ENCODE measurements around the gene CYP2A7. TPM values are rescaled to one million over a fixed set of nuclear protein-coding genes. Genes with fewer than 3 reads are reported as not detected.
"Not testable (repeated sequence)": the region's sequence is repeated elsewhere in the genome, so short reads cannot be mapped to it uniquely, and the experiment has no call there.

The CYP2A7 gene
- total RNA-seq, 1 experiment from 2014 or later: not detected

- no TSS peak for BruUV-seq (replicated peaks)
- ATAC-seq (no peak), DNase-seq (ENCODE audit: low read depth, low spot score) (no peak)
- H3K27ac ChIP-seq (ENCODE audit: low read length): no peak overlapping the region
- no peaks in the 10 kb centered on the region for H3K36me3 ChIP-seq (ENCODE audit: control insufficient read depth, insufficient read depth, low read length)
- H3K9me3 ChIP-seq (ENCODE audit: control insufficient read depth, insufficient read depth, low read depth, low read length): no peaks in the 10 kb centered on the region
- no peaks in the 10 kb centered on the region for H3K27me3 ChIP-seq (ENCODE audit: control insufficient read depth, insufficient read depth, low read length)
- CTCF ChIA-PET: no interaction called here
- no peak overlapping the region for H3K4me3 ChIP-seq (ENCODE audit: low read depth in 2 of 2, low read length in 2 of 2)
- H3K4me1 ChIP-seq (ENCODE audit: control insufficient read depth, insufficient read depth, low read length): no peaks in the 10 kb centered on the region
- in situ Hi-C loops (cut with HindIII; ENCODE audit: low pct_unique_long_range_greater_than_20kb, low sequenced_read_pairs): no loop called here
- TF ChIP-seq POLR2AphosphoS5 (IDR thresholded peaks at IDR 0.05; ENCODE audit: low read depth, low read length) (no peak), SIN3A (IDR thresholded peaks at IDR 0.05; ENCODE audit: borderline replicate concordance, insufficient read depth, low read depth, low read length) (no peak)
- TF ChIP-seq, protein P1, sequence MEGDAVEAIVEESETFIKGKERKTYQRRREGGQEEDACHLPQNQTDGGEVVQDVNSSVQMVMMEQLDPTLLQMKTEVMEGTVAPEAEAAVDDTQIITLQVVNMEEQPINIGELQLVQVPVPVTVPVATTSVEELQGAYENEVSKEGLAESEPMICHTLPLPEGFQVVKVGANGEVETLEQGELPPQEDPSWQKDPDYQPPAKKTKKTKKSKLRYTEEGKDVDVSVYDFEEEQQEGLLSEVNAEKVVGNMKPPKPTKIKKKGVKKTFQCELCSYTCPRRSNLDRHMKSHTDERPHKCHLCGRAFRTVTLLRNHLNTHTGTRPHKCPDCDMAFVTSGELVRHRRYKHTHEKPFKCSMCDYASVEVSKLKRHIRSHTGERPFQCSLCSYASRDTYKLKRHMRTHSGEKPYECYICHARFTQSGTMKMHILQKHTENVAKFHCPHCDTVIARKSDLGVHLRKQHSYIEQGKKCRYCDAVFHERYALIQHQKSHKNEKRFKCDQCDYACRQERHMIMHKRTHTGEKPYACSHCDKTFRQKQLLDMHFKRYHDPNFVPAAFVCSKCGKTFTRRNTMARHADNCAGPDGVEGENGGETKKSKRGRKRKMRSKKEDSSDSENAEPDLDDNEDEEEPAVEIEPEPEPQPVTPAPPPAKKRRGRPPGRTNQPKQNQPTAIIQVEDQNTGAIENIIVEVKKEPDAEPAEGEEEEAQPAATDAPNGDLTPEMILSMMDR (IDR thresholded peaks at IDR 0.05): no peak
- POLR2A ChIA-PET: no interaction called here
- intact Hi-C loops (cut with micrococcal nuclease; ENCODE audit: unreplicated experiment): no loop called here
These were observed 45.5 kb upstream of the CYP2A7 start for GRCh38 chr19:40927567-40927966.

DNA sequence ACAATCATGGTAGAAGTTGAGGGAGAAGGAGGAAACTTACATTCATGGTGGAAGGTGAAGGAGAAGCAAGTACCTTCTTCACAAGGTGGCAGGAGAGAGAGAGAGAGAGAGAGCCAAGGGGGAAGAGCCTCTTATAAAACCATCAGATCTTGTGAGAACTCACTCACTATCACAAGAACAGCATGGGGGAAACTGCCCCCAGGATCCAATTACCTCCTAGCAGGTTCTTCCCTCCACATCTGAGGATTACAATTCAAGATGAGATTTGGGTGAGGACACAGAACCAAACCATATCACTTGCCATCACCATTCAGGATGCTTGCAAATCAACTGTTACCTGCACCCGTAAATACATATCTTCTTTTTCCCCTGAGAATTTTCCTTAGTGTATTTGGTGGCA, 44.2 kb upstream of the CYP2A7 start:
- H3K4me3 ChIP-seq (ENCODE audit: low read depth in 2 of 2, low read length in 2 of 2); CTCF ChIA-PET; BruUV-seq (replicated peaks); POLR2A ChIA-PET; in situ Hi-C loops (cut with HindIII; ENCODE audit: low pct_unique_long_range_greater_than_20kb, low sequenced_read_pairs); DNase-seq (ENCODE audit: low read depth, low spot score); H3K27me3 ChIP-seq (ENCODE audit: control insufficient read depth, insufficient read depth, low read length); ATAC-seq; intact Hi-C loops (cut with micrococcal nuclease; ENCODE audit: unreplicated experiment); H3K4me1 ChIP-seq (ENCODE audit: control insufficient read depth, insufficient read depth, low read length); H3K9me3 ChIP-seq (ENCODE audit: control insufficient read depth, insufficient read depth, low read depth, low read length); H3K36me3 ChIP-seq (ENCODE audit: control insufficient read depth, insufficient read depth, low read length): not testable (repeated sequence)
- H3K27ac ChIP-seq (ENCODE audit: low read length): peak overlapping the region; percentile 29; the same call in 1 of the 2 replicates

- in situ Hi-C loops (cut with HindIII; ENCODE audit: low pct_unique_long_range_greater_than_20kb, low sequenced_read_pairs) (no loop called here), intact Hi-C loops (cut with micrococcal nuclease; ENCODE audit: unreplicated experiment) (no loop called here)
- Histone ChIP-seq H3K27ac (ENCODE audit: low read length) (peak overlapping the region; percentile 54; the same call in 1 of the 2 replicates), H3K27me3 (ENCODE audit: control insufficient read depth, insufficient read depth, low read length) (no peaks in the 10 kb centered on the region), H3K9me3 (ENCODE audit: control insufficient read depth, insufficient read depth, low read depth, low read length) (peaks cover 6% of the 10 kb centered on the region; the same call in 1 of the 2 replicates), H3K36me3 (ENCODE audit: control insufficient read depth, insufficient read depth, low read length) (no peaks in the 10 kb centered on the region), H3K4me1 (ENCODE audit: control insufficient read depth, insufficient read depth, low read length) (peaks cover 10% of the 10 kb centered on the region), H3K4me3 (ENCODE audit: low read depth in 2 of 2, low read length in 2 of 2) (no peak overlapping the region)
- no peak for DNase-seq (ENCODE audit: low read depth, low spot score)
- CTCF ChIA-PET: no interaction called here
- ATAC-seq: no peak
- TF ChIP-seq SIN3A (IDR thresholded peaks at IDR 0.05; ENCODE audit: borderline replicate concordance, insufficient read depth, low read depth, low read length) (no peak), REST (IDR thresholded peaks at IDR 0.05; ENCODE audit: insufficient read depth in 1 of 2, low read depth in 2 of 2, low read length in 1 of 2) (no peak), TCF7L2 (IDR thresholded peaks at IDR 0.05; ENCODE audit: low read depth, low read length) (no peak), POLR2AphosphoS5 (IDR thresholded peaks at IDR 0.05; ENCODE audit: low read depth, low read length) (no peak)
- TF ChIP-seq, protein P1 (IDR thresholded peaks at IDR 0.05): no peak
- no TSS peak for BruUV-seq (replicated peaks)
- POLR2A ChIA-PET: no interaction called here
These were observed 41.9 kb upstream of the CYP2A7 start for GRCh38 chr19:40923934-40924391.

- H3K27ac ChIP-seq (ENCODE audit: low read length): peak overlapping the region; percentile 89
- CTCF ChIA-PET; ATAC-seq; in situ Hi-C loops (cut with HindIII; ENCODE audit: low pct_unique_long_range_greater_than_20kb, low sequenced_read_pairs); DNase-seq (ENCODE audit: low read depth, low spot score); H3K9me3 ChIP-seq (ENCODE audit: control insufficient read depth, insufficient read depth, low read depth, low read length); H3K4me3 ChIP-seq (ENCODE audit: low read depth in 2 of 2, low read length in 2 of 2); H3K27me3 ChIP-seq (ENCODE audit: control insufficient read depth, insufficient read depth, low read length); BruUV-seq (replicated peaks); POLR2A ChIA-PET; intact Hi-C loops (cut with micrococcal nuclease; ENCODE audit: unreplicated experiment); H3K4me1 ChIP-seq (ENCODE audit: control insufficient read depth, insufficient read depth, low read length); H3K36me3 ChIP-seq (ENCODE audit: control insufficient read depth, insufficient read depth, low read length): not testable (repeated sequence)
These were observed 40.5 kb upstream of the CYP2A7 start for GRCh38 chr19:40922237-40923160.
